ENCODE results near the gene ROPN1L.

DNA sequence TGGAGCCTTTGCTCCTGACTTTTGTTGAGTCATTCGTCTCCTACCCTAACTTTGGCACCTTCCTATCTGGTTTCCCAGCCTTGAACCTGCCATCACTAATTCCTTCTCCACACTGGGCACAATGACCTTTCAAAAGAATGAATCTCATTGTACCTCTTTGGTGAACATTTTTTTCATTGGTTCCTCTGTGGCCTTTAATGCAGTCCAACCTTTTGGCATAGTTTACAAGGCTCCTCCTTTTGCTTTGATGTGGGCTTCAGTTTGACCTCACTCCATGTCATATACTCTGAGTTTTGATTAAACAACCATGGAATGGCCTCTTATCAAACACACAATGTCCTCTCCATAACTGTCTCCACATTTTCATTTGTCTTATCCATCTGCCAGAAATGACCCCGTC is 14.5 kb upstream of the ROPN1L start:
- TF ChIP-seq POLR2A (IDR thresholded peaks at IDR 0.05): no peak
- TF ChIP-seq, protein P1, sequence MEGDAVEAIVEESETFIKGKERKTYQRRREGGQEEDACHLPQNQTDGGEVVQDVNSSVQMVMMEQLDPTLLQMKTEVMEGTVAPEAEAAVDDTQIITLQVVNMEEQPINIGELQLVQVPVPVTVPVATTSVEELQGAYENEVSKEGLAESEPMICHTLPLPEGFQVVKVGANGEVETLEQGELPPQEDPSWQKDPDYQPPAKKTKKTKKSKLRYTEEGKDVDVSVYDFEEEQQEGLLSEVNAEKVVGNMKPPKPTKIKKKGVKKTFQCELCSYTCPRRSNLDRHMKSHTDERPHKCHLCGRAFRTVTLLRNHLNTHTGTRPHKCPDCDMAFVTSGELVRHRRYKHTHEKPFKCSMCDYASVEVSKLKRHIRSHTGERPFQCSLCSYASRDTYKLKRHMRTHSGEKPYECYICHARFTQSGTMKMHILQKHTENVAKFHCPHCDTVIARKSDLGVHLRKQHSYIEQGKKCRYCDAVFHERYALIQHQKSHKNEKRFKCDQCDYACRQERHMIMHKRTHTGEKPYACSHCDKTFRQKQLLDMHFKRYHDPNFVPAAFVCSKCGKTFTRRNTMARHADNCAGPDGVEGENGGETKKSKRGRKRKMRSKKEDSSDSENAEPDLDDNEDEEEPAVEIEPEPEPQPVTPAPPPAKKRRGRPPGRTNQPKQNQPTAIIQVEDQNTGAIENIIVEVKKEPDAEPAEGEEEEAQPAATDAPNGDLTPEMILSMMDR (IDR thresholded peaks at IDR 0.05): no peak

Measured in lower leg skin (tissue), 3 donors.